Forelimb muscle (tissue), 1 donor: ENCODE measurements around the gene PNP. TPM values are rescaled to one million over a fixed set of nuclear protein-coding genes. Genes with fewer than 3 reads are reported as not detected.

Source experiments
- polyA plus RNA-seq: library from polyadenylated mRNA; unstranded; fragments of 120-200 nt; gene quantifications from one replicate; pipeline ENCODE4 v1.2.1, GENCODE V29; 2013; ENCODE audit not compliant: insufficient read length

PNP gene
- polyA plus RNA-seq, 1 donor: 10.6 TPM

Other genes with a start within 250 kb of the PNP start
- not detected for gene OR11H6, start 245.7 kb upstream of the PNP start, polyA plus RNA-seq
- gene OR11H7, start 240.4 kb upstream of the PNP start, polyA plus RNA-seq: 0.29 TPM
- not detected for gene OR11H4, start 230.1 kb upstream of the PNP start, polyA plus RNA-seq
- gene TTC5, start 163.5 kb upstream of the PNP start, polyA plus RNA-seq: 11.4 TPM
- gene CCNB1IP1, start 136.1 kb upstream of the PNP start, polyA plus RNA-seq: 62.2 TPM
- gene PARP2, start 125.8 kb upstream of the PNP start, polyA plus RNA-seq: 34.2 TPM
- gene TEP1, start 55.9 kb upstream of the PNP start, polyA plus RNA-seq: 18.3 TPM
- 1.1 TPM for gene KLHL33, start 33.2 kb upstream of the PNP start, polyA plus RNA-seq
- gene OSGEP, start 14.6 kb upstream of the PNP start, polyA plus RNA-seq: 40.8 TPM
- gene APEX1, start 14.2 kb upstream of the PNP start, polyA plus RNA-seq: 163 TPM
- 21.0 TPM for gene PIP4P1, start 8.0 kb upstream of the PNP start, polyA plus RNA-seq
- gene RNASE10, start 36.1 kb downstream of the PNP start, polyA plus RNA-seq: 0.15 TPM
- gene RNASE9, start 91.6 kb downstream of the PNP start, polyA plus RNA-seq: not detected
- not detected for gene RNASE11, start 118.6 kb downstream of the PNP start, polyA plus RNA-seq
- gene RNASE12, start 122.0 kb downstream of the PNP start, polyA plus RNA-seq: not detected
- gene OR6S1, start 172.3 kb downstream of the PNP start, polyA plus RNA-seq: not detected
- 4.2 TPM for gene RNASE4, start 215.2 kb downstream of the PNP start, polyA plus RNA-seq
- gene ANG, start 219.4 kb downstream of the PNP start, polyA plus RNA-seq: 2.0 TPM